Measurements from ENCODE around the gene ZNF735. TPM values are rescaled to one million over a fixed set of nuclear protein-coding genes. Genes with fewer than 3 reads are reported as not detected.
"Not testable (repeated sequence)": the region's sequence is repeated elsewhere in the genome, so short reads cannot be mapped to it uniquely, and the experiment has no call there.

ZNF735 gene
- total RNA-seq, result not detected in 2 replicates
- long read RNA-seq, result 0 reads

DNA sequence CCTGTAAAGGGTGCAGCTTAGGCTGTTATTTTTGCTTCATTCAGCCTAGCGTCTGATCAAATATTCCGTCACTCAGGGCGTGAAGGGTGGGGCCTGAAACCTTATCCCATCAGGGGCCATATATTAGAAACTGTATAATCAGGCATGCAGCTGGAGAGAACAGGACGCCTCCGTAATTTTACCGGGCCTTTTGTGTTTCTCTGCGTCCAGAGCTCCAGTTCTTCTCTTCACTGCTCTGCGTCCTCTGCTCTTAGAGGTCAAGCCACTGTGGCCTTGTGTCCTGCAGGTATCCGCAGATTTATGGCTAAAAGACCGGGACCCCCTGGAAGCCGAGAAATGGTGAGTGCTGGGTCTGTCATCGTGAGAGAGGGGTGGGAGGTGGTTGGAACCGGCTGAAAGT is at the start of gene ZNF735:
TSS of gene ZNF735 (plus strand) at position 301 of the 400 bp plus-strand sequence. CDS start at position 301, 0 bp downstream.
- no peak for DNase-seq (ENCODE audit: low spot score, unreplicated experiment)
- H3K4me3 Mint-ChIP-seq (ENCODE audit: low read depth), result no peak within 1 kb of the TSS
- no peaks in the 10 kb centered on the region for H3K27me3 Mint-ChIP-seq
- peaks cover 3% of the 10 kb centered on the region for H3K36me3 Mint-ChIP-seq (ENCODE audit: insufficient read depth)
- no peaks in the 10 kb centered on the region for H3K4me1 Mint-ChIP-seq (ENCODE audit: low read depth)
- H3K9me3 Mint-ChIP-seq (ENCODE audit: low read depth), result peaks cover 29% of the 10 kb centered on the region
- H3K27ac Mint-ChIP-seq, result no peak within 1 kb of the TSS
- TF ChIP-seq CTCF (IDR thresholded peaks at IDR 0.05; ENCODE audit: unreplicated experiment), result no peak

DNA sequence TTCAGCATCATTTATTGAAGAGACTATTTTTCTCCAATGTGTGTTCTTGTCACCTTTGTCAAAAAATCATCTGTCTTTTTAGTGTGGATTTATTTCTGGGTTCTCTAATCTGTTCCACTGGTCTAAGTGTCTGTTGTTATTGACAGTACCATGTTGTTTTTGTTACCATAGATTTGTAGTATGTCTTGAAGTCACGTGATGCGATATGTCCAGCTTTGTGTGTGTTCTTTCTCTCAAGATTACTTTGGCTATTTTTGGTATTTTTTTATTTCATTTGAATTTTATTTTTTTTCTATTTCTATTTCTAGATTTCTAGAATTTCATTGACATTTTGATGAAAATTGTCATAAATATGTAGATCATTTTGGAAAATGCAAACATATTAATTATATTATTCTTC is 36.0 kb upstream of the ZNF735 start:
- not testable (repeated sequence) for DNase-seq (ENCODE audit: low spot score, unreplicated experiment); H3K4me3 Mint-ChIP-seq (ENCODE audit: low read depth); H3K27ac Mint-ChIP-seq; H3K36me3 Mint-ChIP-seq (ENCODE audit: insufficient read depth); H3K27me3 Mint-ChIP-seq; H3K4me1 Mint-ChIP-seq (ENCODE audit: low read depth)
- peaks cover 44% of the 10 kb centered on the region for H3K9me3 Mint-ChIP-seq (ENCODE audit: low read depth)

DNA sequence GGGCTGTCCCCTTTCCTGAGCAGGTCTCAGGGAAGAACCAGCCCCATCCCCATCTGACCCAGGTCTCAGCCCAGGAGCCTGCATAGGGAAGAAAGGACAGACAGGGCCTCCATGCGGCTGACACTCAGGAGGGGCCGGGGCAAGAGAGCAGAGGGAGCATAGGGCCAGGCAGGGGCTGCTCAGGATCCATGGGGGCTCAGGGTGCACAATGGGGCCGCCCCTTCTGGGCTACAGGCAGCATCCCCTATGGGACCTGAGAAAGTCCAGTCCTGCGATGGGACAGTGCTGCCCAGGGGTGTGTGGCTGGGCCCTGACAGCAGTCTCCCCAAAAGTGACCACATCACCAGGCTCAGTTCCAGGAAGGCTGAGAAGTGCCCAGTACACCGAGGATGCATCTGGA is 32.7 kb upstream of the ZNF735 start:
- Mint-ChIP-seq H3K36me3 (ENCODE audit: insufficient read depth) (no peaks in the 10 kb centered on the region), H3K4me3 (ENCODE audit: low read depth) (no peak overlapping the region), H3K9me3 (ENCODE audit: low read depth) (peaks cover 46% of the 10 kb centered on the region), H3K27me3 (no peaks in the 10 kb centered on the region), H3K27ac (no peak overlapping the region), H3K4me1 (ENCODE audit: low read depth) (no peaks in the 10 kb centered on the region)
- no peak for DNase-seq (ENCODE audit: low spot score, unreplicated experiment)
- TF ChIP-seq CTCF (IDR thresholded peaks at IDR 0.05; ENCODE audit: unreplicated experiment), result no peak

DNA sequence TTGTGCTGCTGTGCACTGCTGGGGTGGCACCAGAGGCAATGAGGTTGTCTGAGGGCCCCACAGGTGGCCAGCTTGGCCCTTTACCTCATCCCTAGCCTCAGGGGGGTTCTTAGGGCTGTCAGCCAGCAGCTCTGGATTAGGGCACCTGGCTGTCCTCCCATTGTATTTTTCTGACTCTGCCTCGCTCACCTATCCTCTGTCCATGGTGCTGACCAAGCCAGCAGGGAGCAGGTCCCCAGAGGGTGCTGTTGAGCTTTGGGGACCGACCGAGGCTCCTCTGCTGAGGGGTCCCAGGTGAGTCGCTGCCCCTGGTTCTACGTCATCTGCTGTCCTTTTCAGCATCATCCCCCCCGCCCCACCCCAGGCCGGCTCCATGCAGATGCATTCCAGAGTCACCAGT is 32.1 kb upstream of the ZNF735 start:
- no peak for DNase-seq (ENCODE audit: low spot score, unreplicated experiment)
- Mint-ChIP-seq H3K36me3 (ENCODE audit: insufficient read depth) (no peaks in the 10 kb centered on the region), H3K4me3 (ENCODE audit: low read depth) (no peak overlapping the region), H3K27ac (peak overlapping the region; percentile 62), H3K27me3 (no peaks in the 10 kb centered on the region), H3K9me3 (ENCODE audit: low read depth) (peaks cover 46% of the 10 kb centered on the region), H3K4me1 (ENCODE audit: low read depth) (no peaks in the 10 kb centered on the region)
- TF ChIP-seq CTCF (IDR thresholded peaks at IDR 0.05; ENCODE audit: unreplicated experiment), result no peak

- H3K4me1 Mint-ChIP-seq (ENCODE audit: low read depth), result no peaks in the 10 kb centered on the region
Observed at GRCh38 chr7:64180989-64181388, 26.0 kb upstream of the ZNF735 start.

More at GRCh38 chr7:64180989-64181388, 26.0 kb upstream of the ZNF735 start:
- Mint-ChIP-seq H3K27me3 (no peaks in the 10 kb centered on the region), H3K4me3 (ENCODE audit: low read depth) (no peak overlapping the region), H3K27ac (no peak overlapping the region), H3K36me3 (ENCODE audit: insufficient read depth) (no peaks in the 10 kb centered on the region), H3K9me3 (ENCODE audit: low read depth) (peaks cover 35% of the 10 kb centered on the region)
- no peak for DNase-seq (ENCODE audit: low spot score, unreplicated experiment)
- no peak for TF ChIP-seq CTCF (IDR thresholded peaks at IDR 0.05; ENCODE audit: unreplicated experiment)

Measured in progenitor cell of endocrine pancreas (in vitro differentiated cells).